Fibroblast of mammary gland (primary cell): ENCODE results near the gene TBXAS1.

Experiments
- DNase-seq: peaks from one replicate; pipeline ENCODE4 v3.0.0-alpha.2; 2010; ENCODE audit warnings: low read depth
- H3K4me3 ChIP-seq: 2 replicates; pipeline ENCODE4 v1.5.1; 2011; ENCODE audit warnings: low read depth, mild to moderate bottlenecking, low read length, moderate library complexity; ENCODE audit not compliant: control insufficient read depth
- CTCF ChIP-seq: conservative IDR thresholded peaks from 2 replicates; pipeline ENCODE4 v1.5.1; 2011; ENCODE audit warnings: low read depth, low read length, inconsistent platforms; ENCODE audit not compliant: control insufficient read depth, insufficient read depth

Gene TBXAS1

DNA sequence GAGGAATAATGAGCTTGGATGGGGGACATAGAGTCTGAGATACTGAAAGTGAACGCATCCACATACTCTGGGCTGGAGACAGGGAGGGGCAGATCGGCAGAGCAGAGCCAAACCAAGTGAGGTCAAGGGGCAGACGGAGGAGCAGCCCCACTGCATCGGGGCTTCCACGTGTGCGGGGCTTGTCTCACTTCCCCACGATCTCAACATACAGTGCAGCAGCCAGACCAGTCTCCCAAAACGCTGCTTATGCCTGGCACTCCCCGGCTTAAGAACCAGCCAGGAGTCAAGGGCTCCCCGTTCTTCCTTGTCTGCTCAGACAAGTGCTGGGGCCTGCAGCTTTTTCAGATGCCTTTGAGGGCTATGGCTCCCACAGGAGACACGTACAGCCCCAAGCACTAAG, 190.1 kb downstream of the TBXAS1 start:
- H3K4me3 ChIP-seq = no peak overlapping the region
- no peak for TF ChIP-seq CTCF
- DNase-seq = no peak

- DNase-seq = no peak
- no peak overlapping the region for H3K4me3 ChIP-seq
- no peak for TF ChIP-seq CTCF
These were observed 190.5 kb downstream of the TBXAS1 start for GRCh38 chr7:140019606-140020005.

GRCh38 chr7:140021603-140022002, 192.5 kb downstream of the TBXAS1 start:
- TF ChIP-seq CTCF = no peak
- H3K4me3 ChIP-seq = no peak overlapping the region
- no peak for DNase-seq

DNA sequence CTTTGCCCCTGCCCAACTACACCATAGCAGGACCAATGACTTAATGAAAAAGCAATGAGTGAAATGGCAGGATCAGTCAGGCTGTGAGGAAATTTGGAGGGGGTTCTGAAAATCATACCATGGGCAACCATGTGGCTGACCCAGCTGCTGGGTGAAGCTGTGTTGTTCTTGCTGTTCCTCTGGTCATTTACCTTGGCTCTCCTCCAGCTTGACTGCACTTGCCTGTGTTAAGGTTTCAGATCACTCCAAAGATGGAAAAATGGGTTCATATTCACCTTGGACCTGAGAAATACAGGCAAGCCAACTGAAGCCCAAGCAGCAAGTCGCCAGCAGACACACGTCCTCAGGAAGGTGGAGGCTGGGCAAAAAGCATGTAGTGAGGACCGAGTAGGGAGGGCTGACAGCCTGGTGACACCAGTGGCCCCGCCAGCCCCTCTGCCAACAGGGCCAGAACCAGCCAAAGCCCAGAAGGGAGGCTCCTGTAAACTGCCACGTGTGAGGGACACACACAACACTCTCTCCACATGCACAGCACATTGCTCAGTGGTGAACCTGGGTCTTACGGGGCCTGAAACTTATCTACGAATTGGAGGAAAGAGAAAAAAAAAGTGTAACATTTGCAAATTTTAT, 193.6 kb downstream of the TBXAS1 start:
- no peak for TF ChIP-seq CTCF
- no peak for DNase-seq
- no peak overlapping the region for H3K4me3 ChIP-seq

DNA sequence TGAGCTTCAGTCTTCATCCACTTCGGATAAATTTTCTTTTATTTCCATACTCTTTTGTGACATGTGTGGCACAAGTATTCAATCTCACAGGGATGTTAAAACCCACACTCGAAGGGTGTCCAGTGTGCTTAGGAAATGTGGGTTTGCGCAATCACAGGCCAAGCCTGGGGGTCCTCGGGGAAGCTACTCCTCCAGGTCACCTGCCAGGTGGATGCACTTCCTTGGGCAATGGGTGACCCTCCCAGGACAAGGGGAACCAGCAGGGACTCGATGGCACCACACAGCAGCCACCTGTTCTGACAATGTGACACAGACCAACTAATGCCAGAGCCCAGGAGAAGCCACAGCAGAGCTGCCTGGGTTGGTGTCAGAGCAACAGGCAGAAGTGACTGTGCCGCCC, 194.7 kb downstream of the TBXAS1 start:
- H3K4me3 ChIP-seq = no peak overlapping the region
- no peak for TF ChIP-seq CTCF
- no peak for DNase-seq

- H3K4me3 ChIP-seq = no peak overlapping the region
- no peak for DNase-seq
- TF ChIP-seq CTCF = no peak
These were observed 195.5 kb downstream of the TBXAS1 start for GRCh38 chr7:140024585-140024984.

DNA sequence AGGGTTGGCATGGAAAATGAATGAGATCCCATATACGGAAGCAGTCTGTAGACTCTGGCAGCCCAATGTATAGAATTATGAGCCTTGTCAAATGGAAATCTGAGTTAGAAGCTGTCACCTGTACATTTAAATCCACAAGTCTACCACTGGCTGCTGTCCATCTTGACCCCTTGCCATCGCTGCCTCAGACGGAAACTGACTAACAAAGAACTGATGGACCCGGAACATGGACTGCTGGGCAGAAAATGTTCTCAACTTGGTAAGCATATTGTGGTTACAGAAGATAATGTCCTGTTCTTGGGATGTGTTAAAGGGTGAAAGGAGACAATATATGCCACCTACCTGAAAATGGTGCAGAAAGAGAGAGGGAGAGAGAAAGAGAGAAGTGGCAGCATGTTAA, 196.2 kb downstream of the TBXAS1 start:
- no peak for TF ChIP-seq CTCF
- no peak for DNase-seq
- no peak overlapping the region for H3K4me3 ChIP-seq
